ENCODE data around the gene SNRPA. TPM values are rescaled to one million over a fixed set of nuclear protein-coding genes. Genes with fewer than 3 reads are reported as not detected.

The SNRPA gene
- total RNA-seq, 1 experiment from 2014 or later = 225 TPM

DNA sequence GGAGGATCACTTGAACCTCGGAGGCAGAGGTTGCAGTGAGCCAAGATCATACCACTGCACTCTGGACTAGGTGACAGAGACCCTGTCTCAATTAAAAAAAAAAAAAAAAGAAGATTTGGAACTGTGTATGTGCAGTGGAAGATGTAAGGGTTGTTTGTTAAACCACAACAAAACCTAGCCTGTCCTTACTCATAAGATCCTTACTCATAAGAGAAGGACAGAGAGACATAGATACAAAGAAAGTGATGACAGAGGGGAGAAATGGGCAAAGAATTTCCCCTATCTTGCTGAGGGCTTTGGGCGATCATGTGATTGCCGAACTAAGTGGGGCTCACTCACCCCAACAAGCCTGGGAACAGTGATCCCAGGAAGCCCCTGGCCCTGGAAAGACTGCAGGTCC, 26.1 kb upstream of the SNRPA start:
- no peak overlapping the region for H3K4ac ChIP-seq (ENCODE audit: low read depth, low read length)
- H3K9me3 Mint-ChIP-seq = peaks cover 0 to 3% of the 10 kb centered on the region in 2 experiments; a peak in 2 of 5 replicates
- no peaks in the 10 kb centered on the region for H3K23me2 ChIP-seq (ENCODE audit: insufficient read length, low read depth, low read length, poor library complexity, severe bottlenecking)
- no peaks in the 10 kb centered on the region for H3K27me3 ChIP-seq (ENCODE audit: insufficient read depth, low read length)
- H3K27me3 Mint-ChIP-seq (ENCODE audit: low read depth) = no peaks in the 10 kb centered on the region
- H2BK120ac ChIP-seq (ENCODE audit: low read depth, low read length, poor library complexity, severe bottlenecking) = no peak overlapping the region
- no peak overlapping the region for H3K27ac Mint-ChIP-seq
- H2BK12ac ChIP-seq (ENCODE audit: insufficient read length, low read depth, low read length) = no peak overlapping the region
- H3K9ac ChIP-seq (ENCODE audit: extremely low read depth, insufficient read length, low read length) = no peak overlapping the region
- H3K9me3 ChIP-seq (ENCODE audit: control insufficient read depth, low read depth, low read length) = no peaks in the 10 kb centered on the region
- H3T11ph ChIP-seq (ENCODE audit: low read length) = no peak overlapping the region
- no peak overlapping the region for H3K23ac ChIP-seq (ENCODE audit: insufficient read length, low read depth, low read length)
- H3K79me2 ChIP-seq (ENCODE audit: insufficient read depth, low read length) = peaks cover 2% of the 10 kb centered on the region; the same call in 1 of the 2 replicates
- no peak overlapping the region for H4K5ac ChIP-seq (ENCODE audit: insufficient read length, low read depth, low read length)
- no peak overlapping the region for H4K91ac ChIP-seq (ENCODE audit: insufficient read length, low read depth, low read length)
- H3K56ac ChIP-seq (ENCODE audit: insufficient read length, low read depth, low read length) = no peak overlapping the region
- H3K4me3 Mint-ChIP-seq = no peak overlapping the region
- peaks cover 14 to 60% (median 30%) of the 10 kb centered on the region in 3 experiments; a peak in 6 of 7 replicates for H3K36me3 Mint-ChIP-seq (ENCODE audit: insufficient read depth in 1 of 3, low read depth in 3 of 3)
- DNase-seq = no peak
- H2AFZ ChIP-seq (ENCODE audit: low read length) = no peak overlapping the region
- no peak overlapping the region for H3K18ac ChIP-seq (ENCODE audit: insufficient read length, low read depth, low read length)
- H2BK5ac ChIP-seq (ENCODE audit: insufficient read length, low read length) = no peak overlapping the region
- no peaks in the 10 kb centered on the region for H4K20me1 ChIP-seq (ENCODE audit: control insufficient read depth, insufficient read depth, insufficient read length)
- no peak overlapping the region for H2AK5ac ChIP-seq (ENCODE audit: insufficient read length, low read length)
- no peak overlapping the region for H3K4me2 ChIP-seq (ENCODE audit: insufficient read depth, insufficient read length, low read length)
- WGBS (ENCODE audit: extremely low coverage, insufficient read length, low lambda C conversion rate) = no CpG with 5 or more reads among the region's 3 CpGs
- no peak overlapping the region for H4K8ac ChIP-seq (replicated peaks; ENCODE audit: insufficient read length, low read depth, low read length)
- H3K14ac ChIP-seq (ENCODE audit: insufficient read depth, low read length) = no peak overlapping the region
- no peaks in the 10 kb centered on the region for H3K4me1 ChIP-seq (ENCODE audit: insufficient read depth, low read length)
- H3K27ac ChIP-seq (ENCODE audit: insufficient read length, low read depth, low read length) = no peak overlapping the region
- H2BK20ac ChIP-seq (ENCODE audit: low read depth, low read length, poor library complexity, severe bottlenecking) = no peak overlapping the region
- H3K79me1 ChIP-seq (ENCODE audit: insufficient read depth, low read depth, low read length, poor library complexity, severe bottlenecking) = no peaks in the 10 kb centered on the region
- no peak overlapping the region for H2BK15ac ChIP-seq (ENCODE audit: low read depth, low read length)
- peaks cover 0 to 6% of the 10 kb centered on the region in 2 experiments; a peak in 3 of 4 replicates for H3K4me1 Mint-ChIP-seq
- TF ChIP-seq CTCF (conservative IDR thresholded peaks at IDR 0.05) = no peak
